K562 treated with DMSO at 1 percent for 4 hours (cell line): ENCODE data around the gene NQO1. TPM values are rescaled to one million over a fixed set of nuclear protein-coding genes. Genes with fewer than 3 reads are reported as not detected.

Source experiments
- total RNA-seq: library from RNA; unstranded; fragments of 300-600 nt; gene quantifications from 2 replicates; pipeline ENCODE4 v1.2.3, GENCODE V29; 2022; ENCODE audit not compliant: insufficient read depth

Gene NQO1
- total RNA-seq, result 119 and 132 TPM in 2 replicates

DNA sequence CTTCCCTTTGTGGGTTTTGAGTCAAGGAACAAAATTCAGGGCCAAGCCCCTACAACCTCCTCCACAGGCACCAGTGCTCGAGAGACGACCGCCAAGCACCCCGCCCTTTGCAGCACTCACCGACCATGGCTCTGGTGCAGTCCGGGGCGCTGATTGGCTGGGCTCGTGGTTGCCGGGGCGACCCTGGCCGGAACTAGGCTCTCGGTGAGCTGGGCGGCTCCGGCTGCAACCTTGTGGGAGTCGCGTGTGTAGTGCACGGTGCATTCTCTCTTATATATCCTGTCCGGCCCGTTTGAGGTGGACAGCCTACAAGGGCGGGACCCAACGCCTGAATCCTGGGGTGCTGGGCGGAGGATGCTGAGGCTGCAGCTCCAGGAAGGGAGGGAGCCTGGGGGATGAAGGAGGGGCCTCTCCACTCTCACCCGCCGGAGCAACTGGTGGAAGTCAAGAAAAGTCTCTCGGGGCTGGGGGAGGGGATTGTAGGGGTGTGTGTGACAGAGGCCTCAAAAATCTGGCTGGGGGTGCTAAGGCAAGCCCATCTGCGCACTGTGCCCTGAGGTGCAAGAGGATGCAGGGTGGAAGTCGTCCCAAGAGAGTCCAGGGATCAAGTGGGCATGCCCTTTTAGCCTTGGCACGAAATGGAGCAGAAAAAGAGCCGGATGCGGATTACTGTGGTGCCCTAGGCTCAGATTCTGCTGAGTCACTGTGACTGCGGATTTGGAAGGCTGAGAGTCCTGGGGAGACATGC, at the start of gene NQO1:
Gene NQO1 (minus strand): TSS at position 248 of the 748 bp plus-strand sequence. CDS start 121 bp downstream, at position 127.

DNA sequence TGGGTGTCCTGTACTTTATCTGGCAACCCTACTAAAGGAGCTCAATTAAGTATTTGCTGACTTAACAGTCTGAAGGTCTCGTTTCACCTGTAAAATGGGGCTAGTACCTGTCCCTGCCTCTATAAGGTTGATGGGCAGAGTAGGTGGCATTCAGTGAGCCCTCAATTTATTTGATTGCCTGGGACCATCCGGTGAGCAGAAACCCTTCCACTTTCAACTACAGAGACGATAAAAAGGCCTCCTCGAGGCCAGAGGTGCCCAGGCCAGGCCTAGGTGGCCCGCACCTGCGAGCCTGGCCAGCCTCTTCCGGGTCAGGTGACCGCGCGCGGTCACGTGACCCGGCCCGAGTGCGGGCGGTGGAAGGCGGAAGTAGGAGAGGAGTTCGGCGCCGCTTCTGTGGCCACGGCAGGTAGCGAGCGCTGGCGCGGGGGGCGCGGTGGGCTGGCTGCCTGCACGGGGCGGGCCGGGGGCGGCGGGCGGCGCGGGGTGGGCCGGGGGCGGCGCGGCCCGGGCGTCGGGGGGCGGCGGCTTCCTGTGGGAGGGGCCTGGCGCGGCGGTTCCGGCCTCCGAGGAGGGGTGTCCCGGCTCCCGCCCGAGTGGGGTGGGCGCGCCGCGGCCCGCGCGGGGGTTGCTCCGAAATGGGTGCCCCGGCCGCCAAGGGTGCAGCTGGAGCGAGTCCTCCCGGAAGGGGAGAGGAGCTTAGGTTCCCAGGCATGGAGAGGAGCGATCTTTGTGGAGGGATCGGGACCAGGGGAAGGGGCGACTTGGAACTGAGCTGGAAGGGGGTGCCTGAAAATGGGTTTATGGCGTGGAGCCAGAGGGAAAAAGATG, 35.8 kb upstream of the NQO1 start, which contains the start of gene WWP2:
Gene WWP2 (plus strand): TSS at position 350 of the 831 bp plus-strand sequence. CDS start 24,679 bp downstream, outside the sequence.

DNA sequence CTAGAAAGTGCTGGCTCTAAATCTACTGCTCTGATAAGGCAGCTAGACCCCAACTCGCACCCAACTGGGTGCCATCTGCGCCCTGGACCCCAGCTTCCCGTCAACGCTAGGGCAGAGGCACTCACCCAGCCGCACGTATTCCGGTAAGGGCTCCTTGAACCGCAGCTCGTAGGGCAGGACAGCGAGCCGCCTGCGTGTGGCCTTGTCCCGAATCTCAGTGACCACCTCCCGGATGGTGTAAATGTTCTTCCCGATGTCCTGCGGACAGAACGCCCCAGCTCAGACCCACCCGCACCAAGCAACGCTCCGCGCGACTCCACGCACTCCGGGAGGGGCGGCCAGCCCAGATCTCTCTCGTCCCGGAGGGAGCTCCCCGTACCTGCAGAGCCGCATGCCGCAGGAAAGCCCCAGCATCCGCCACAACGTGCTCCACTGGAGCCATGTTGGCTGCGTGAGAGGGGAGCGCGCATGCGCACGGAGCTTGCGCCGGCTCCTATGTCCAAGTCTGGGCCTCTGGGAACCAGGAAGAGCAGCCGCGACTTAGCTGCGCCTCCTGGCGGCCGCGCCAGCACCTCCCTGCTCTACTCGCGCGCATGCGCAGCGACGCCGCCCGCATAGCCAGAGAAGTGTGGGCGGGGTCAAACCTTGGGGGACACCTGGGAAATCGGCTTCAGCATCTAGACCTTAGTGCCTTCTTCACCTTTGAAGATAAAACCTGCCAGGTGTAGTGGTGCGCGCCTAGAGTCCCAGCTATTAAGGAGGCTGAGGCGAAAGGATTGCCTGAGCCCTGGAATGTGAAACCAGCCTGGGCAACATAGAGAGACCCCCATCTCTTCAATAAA, 28.3 kb upstream of the NQO1 start, which contains the start of gene NOB1:
Gene NOB1 (minus strand): TSS at position 458 of the 842 bp plus-strand sequence. CDS start 16 bp downstream, at position 442.

Other genes starting within 250 kb of the NQO1 start
- gene NFAT5, start 160.6 kb downstream of the NQO1 start, total RNA-seq, result 3.6 and 6.8 TPM in 2 replicates
- gene NOB1, start 28.4 kb upstream of the NQO1 start, total RNA-seq, result 79.7 and 83.9 TPM in 2 replicates
- gene WWP2, start 35.8 kb upstream of the NQO1 start, total RNA-seq, result 22.0 and 23.5 TPM in 2 replicates
- gene CLEC18A, start 224.8 kb upstream of the NQO1 start, total RNA-seq, result 0.53 and 1.0 TPM in 2 replicates